IMR-90 (cell line): ENCODE data around the gene SLC16A5. TPM values are rescaled to one million over a fixed set of nuclear protein-coding genes. Genes with fewer than 3 reads are reported as not detected.
A peak's percentile ranks its signal among the peaks of the same experiment; 100 is the strongest.

ENCODE experiments used
- ATAC-seq: fragments of 200-7000 bp; cut with Tn5 transposase; 2 replicates; pipeline ENCODE4 v1.9.1; 2020; ENCODE audit warnings: low read depth, mild to moderate bottlenecking, moderate library complexity
- BruUV-seq: library from RNA; stranded (reverse); fragments of 400-500 nt; replicated peaks from 2 replicates; lab custom pipeline; 2021; lab: Mats Ljungman, UMichigan
- CTCF ChIA-PET: fragments of 300-600 bp; formaldehyde crosslinking; extraction: SDS; loops from one replicate; lab custom pipeline; 2021; ENCODE audit warnings: antibody characterized with exemption; lab: Yijun Ruan, JAX
- POLR2A ChIA-PET: fragments of 300-600 bp; sonication (Branson Sonifier 250); formaldehyde crosslinking; loops from one replicate; lab custom pipeline; 2022; ENCODE audit warnings: antibody characterized with exemption; ENCODE audit not compliant: unreplicated experiment; lab: Charles Lee
- DNase-seq: peaks from one replicate; pipeline ENCODE4 v3.0.0; 2013
- H2AFZ ChIP-seq: replicated peaks from 2 replicates; pipeline ENCODE3; 2013; ENCODE audit warnings: low read length, mild to moderate bottlenecking; ENCODE audit not compliant: poor library complexity
- H2AK5ac ChIP-seq: 2 replicates; pipeline ENCODE4 v1.6.1; 2013; ENCODE audit warnings: low read depth, low read length, inconsistent platforms
- H2AK9ac ChIP-seq: replicated peaks from 2 replicates; pipeline ENCODE3; 2013; ENCODE audit warnings: mild to moderate bottlenecking, low read depth, low read length, moderate library complexity; ENCODE audit not compliant: poor library complexity
- H2BK120ac ChIP-seq: 2 replicates; pipeline ENCODE4 v1.6.1; 2013; ENCODE audit warnings: low read depth, low read length, inconsistent platforms
- H2BK15ac ChIP-seq: 3 replicates; pipeline ENCODE4 v1.6.1; 2013; ENCODE audit warnings: low read depth, low read length, inconsistent platforms
- H2BK20ac ChIP-seq: 2 replicates; pipeline ENCODE4 v1.6.1; 2013; ENCODE audit warnings: low read depth, mild to moderate bottlenecking, inconsistent platforms, low read length, moderate library complexity
- H2BK5ac ChIP-seq: 2 replicates; pipeline ENCODE4 v1.6.1; 2013; ENCODE audit warnings: mild to moderate bottlenecking, low read depth, low read length, inconsistent platforms; ENCODE audit not compliant: poor library complexity, severe bottlenecking
- H3K14ac ChIP-seq: replicated peaks from 2 replicates; pipeline ENCODE4 v1.6.1; 2013; ENCODE audit warnings: low read depth, low read length, inconsistent platforms
- H3K18ac ChIP-seq: 2 replicates; pipeline ENCODE4 v1.6.1; 2013; ENCODE audit warnings: low read depth, low read length, control low read depth
- H3K23ac ChIP-seq: 2 replicates; pipeline ENCODE4 v1.6.1; 2013; ENCODE audit warnings: low read depth, low read length, inconsistent platforms
- H3K27ac ChIP-seq: 2 replicates; pipeline ENCODE4 v1.5.1; 2013; ENCODE audit warnings: mild to moderate bottlenecking, control low read depth, low read length; ENCODE audit not compliant: insufficient read depth
- H3K27me3 ChIP-seq: 2 replicates; pipeline ENCODE4 v1.6.1; 2013; ENCODE audit warnings: low read length; ENCODE audit not compliant: control insufficient read depth, insufficient read depth
- H3K36me3 ChIP-seq: 2 replicates; pipeline ENCODE4 v1.6.1; 2013; ENCODE audit warnings: low read length, mixed read lengths; ENCODE audit not compliant: control insufficient read depth, insufficient read depth
- H3K4ac ChIP-seq: 2 replicates; pipeline ENCODE4 v1.6.1; 2013; ENCODE audit warnings: low read depth, low read length, inconsistent platforms
- H3K4me1 ChIP-seq: 2 replicates; pipeline ENCODE4 v1.6.1; 2013; ENCODE audit warnings: low read length, mixed read lengths; ENCODE audit not compliant: control insufficient read depth, insufficient read depth
- H3K4me2 ChIP-seq: 2 replicates; pipeline ENCODE4 v1.6.1; 2013; ENCODE audit warnings: low read depth, mild to moderate bottlenecking, control low read depth, low read length, moderate library complexity
- H3K4me3 ChIP-seq: 2 replicates; pipeline ENCODE4 v1.5.1; 2013; ENCODE audit warnings: low read depth, mild to moderate bottlenecking, control low read depth, low read length, moderate library complexity; ENCODE audit not compliant: insufficient read depth
- H3K56ac ChIP-seq: 2 replicates; pipeline ENCODE4 v1.6.1; 2013; ENCODE audit warnings: low read length, inconsistent platforms; ENCODE audit not compliant: insufficient read depth; ENCODE audit errors: extremely low read depth
- H3K79me1 ChIP-seq, 2 experiments: 2 replicates each; pipeline ENCODE4 v1.6.1; 2013; ENCODE audit warnings: low read length in 2 of 2, inconsistent platforms in 1 of 2, low read depth in 1 of 2
- H3K9ac ChIP-seq: 2 replicates; pipeline ENCODE4 v1.6.1; 2013; ENCODE audit warnings: low read depth, low read length, control low read depth
- H3K9me1 ChIP-seq: 2 replicates; pipeline ENCODE4 v1.6.1; 2013; ENCODE audit warnings: low read length, inconsistent platforms; ENCODE audit not compliant: insufficient read depth
- H3K9me3 ChIP-seq: 2 replicates; pipeline ENCODE4 v1.6.1; 2013; ENCODE audit warnings: low read length; ENCODE audit not compliant: control insufficient read depth, insufficient read depth
- H4K20me1 ChIP-seq: 2 replicates; pipeline ENCODE4 v1.6.1; 2013; ENCODE audit warnings: low read length, inconsistent platforms; ENCODE audit not compliant: insufficient read depth
- H4K5ac ChIP-seq: 2 replicates; pipeline ENCODE4 v1.6.1; 2013; ENCODE audit warnings: mild to moderate bottlenecking, low read depth, low read length, control low read depth
- H4K8ac ChIP-seq, 2 experiments: 2 replicates each; pipeline ENCODE4 v1.6.1; 2013; ENCODE audit warnings: low read depth in 2 of 2, low read length in 2 of 2, control low read depth in 1 of 2, inconsistent platforms in 1 of 2
- H4K91ac ChIP-seq: 2 replicates; pipeline ENCODE4 v1.6.1; 2013; ENCODE audit warnings: low read depth, low read length, inconsistent platforms; ENCODE audit not compliant: insufficient read depth
- BHLHE40 ChIP-seq: fragments of 150-350 bp; IDR thresholded peaks from 2 replicates; pipeline ENCODE4 v1.6.1; 2016; ENCODE audit warnings: mild to moderate bottlenecking, low read depth, low read length
- CEBPB ChIP-seq: IDR thresholded peaks from 2 replicates; pipeline ENCODE4 v1.6.1; 2012; ENCODE audit warnings: low read depth, low read length, improper control_type of control experiment
- CHD1 ChIP-seq: IDR thresholded peaks from 2 replicates; pipeline ENCODE4 v1.6.1; 2012; ENCODE audit warnings: low read depth, low read length, improper control_type of control experiment
- CTCF ChIP-seq: conservative IDR thresholded peaks from 2 replicates; pipeline ENCODE4 v1.5.1; 2012; ENCODE audit warnings: mild to moderate bottlenecking, low read depth, low read length, improper control_type of control experiment
- FOS ChIP-seq: fragments of 150-350 bp; IDR thresholded peaks from 2 replicates; pipeline ENCODE4 v1.6.1; 2016; ENCODE audit warnings: low read depth, low read length
- MAFK ChIP-seq: IDR thresholded peaks from 2 replicates; pipeline ENCODE4 v1.6.1; 2012; ENCODE audit warnings: low read depth, low read length, improper control_type of control experiment
- MAZ ChIP-seq: IDR thresholded peaks from 2 replicates; pipeline ENCODE4 v1.6.1; 2012; ENCODE audit warnings: low read depth, mild to moderate bottlenecking, low read length, improper control_type of control experiment, moderate library complexity, borderline replicate concordance
- MXI1 ChIP-seq: IDR thresholded peaks from 2 replicates; pipeline ENCODE4 v1.6.1; 2012; ENCODE audit warnings: low read depth, mild to moderate bottlenecking, low read length, moderate library complexity, borderline replicate concordance
- NFE2L2 ChIP-seq: fragments of 150-350 bp; IDR thresholded peaks from 2 replicates; pipeline ENCODE4 v1.6.1; 2016; ENCODE audit warnings: low read depth, mild to moderate bottlenecking, low read length
- POLR2A ChIP-seq: IDR thresholded peaks from 2 replicates; pipeline ENCODE4 v1.6.1; 2012; ENCODE audit warnings: mild to moderate bottlenecking, low read depth, low read length
- RAD21 ChIP-seq: IDR thresholded peaks from 2 replicates; pipeline ENCODE4 v1.6.1; 2012; ENCODE audit warnings: low read length, improper control_type of control experiment
- RCOR1 ChIP-seq: IDR thresholded peaks from 2 replicates; pipeline ENCODE4 v1.6.1; 2012; ENCODE audit warnings: mild to moderate bottlenecking, low read length, improper control_type of control experiment; ENCODE audit not compliant: insufficient replicate concordance
- RFX5 ChIP-seq: IDR thresholded peaks from 2 replicates; pipeline ENCODE4 v1.8.0; 2012; ENCODE audit warnings: low read depth, mild to moderate bottlenecking, low read length, moderate library complexity
- SMC3 ChIP-seq: fragments of 150-350 bp; IDR thresholded peaks from 2 replicates; pipeline ENCODE4 v1.6.1; 2016; ENCODE audit warnings: low read depth, mild to moderate bottlenecking, antibody characterized with exemption, low read length, moderate library complexity
- WGBS, 2 experiments: methylation state at CpG; one replicate each; pipeline versions ENCODE4 v1.1.5 to v1.1.7; 2013; ENCODE audit warnings: missing lambda C conversion rate in 2 of 2; ENCODE audit not compliant: insufficient read length in 1 of 2; ENCODE audit errors: extremely low coverage in 2 of 2; 5-methylcytosine and 5-hydroxymethylcytosine counted together
- dilution Hi-C: fragments of 300-500 bp; cut with HindIII; formaldehyde crosslinking; loops from one replicate; pipeline ENCODE4 v1.14.3; 2018; ENCODE audit warnings: low sequenced_read_pairs; ENCODE audit not compliant: unreplicated experiment
- in situ Hi-C: fragments of 300-500 bp; cut with MboI; formaldehyde crosslinking; loops from 3 replicates; pipeline ENCODE4 v1.14.3; 2019; ENCODE audit warnings: low sequenced_read_pairs, inconsistent platforms, mixed read lengths
- intact Hi-C: fragments of 100-400 bp; cut with micrococcal nuclease; formaldehyde crosslinking; loops from 2 replicates; pipeline ENCODE4 v1.10.0; 2022
- polyA plus RNA-seq, 3 experiments: library from polyadenylated mRNA; depleted of rRNA; stranded (reverse); fragments of >200 nt; gene quantifications; 2 replicates each; pipeline ENCODE4 v1.2.3, GENCODE V29; 2012; ENCODE audit warnings: low replicate concordance in 1 of 3
- total RNA-seq: library from RNA; depleted of rRNA; stranded (reverse); fragments of >200 nt; gene quantifications from 2 replicates; pipeline ENCODE4 v1.2.3, GENCODE V29; 2012
- TF ChIP-seq, protein P1 (sequence below): fragments of 150-350 bp; IDR thresholded peaks from 2 replicates; pipeline ENCODE4 v1.6.1; 2017; ENCODE audit warnings: mild to moderate bottlenecking, antibody characterized with exemption, low read length, low read depth
- TF ChIP-seq, protein P2 (sequence below): fragments of 150-350 bp; IDR thresholded peaks from 2 replicates; pipeline ENCODE4 v1.6.1; 2016; ENCODE audit warnings: low read depth, mild to moderate bottlenecking, low read length, moderate library complexity, borderline replicate concordance

Gene SLC16A5
- total and polyA plus RNA-seq, 2 of the 4 experiments (the other 2 are of a cell fraction): 1.8 to 7.1 TPM

DNA sequence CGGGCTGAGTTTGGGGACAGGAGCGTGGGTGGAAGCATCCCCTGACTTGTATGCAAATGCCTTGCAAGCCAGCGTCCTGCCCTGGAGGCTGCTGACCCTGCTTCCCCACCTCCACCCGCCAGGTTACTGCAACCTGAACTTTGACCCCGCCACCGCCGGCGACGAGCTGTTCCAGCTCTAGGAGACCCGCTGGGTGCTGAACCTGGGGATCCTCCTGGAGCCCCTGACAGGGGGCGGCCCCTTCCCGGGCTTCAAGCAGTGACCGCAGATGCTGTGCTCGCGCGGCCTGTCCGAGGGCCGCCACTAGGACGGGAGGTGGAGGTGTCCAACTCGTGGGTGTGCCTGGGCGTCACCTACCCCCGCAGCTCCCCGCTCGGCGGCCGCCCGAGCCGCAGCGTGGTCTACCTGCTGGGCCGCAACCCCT lies 10.7 kb upstream of the SLC16A5 start:
- Histone ChIP-seq H3K36me3 (no peaks in the 10 kb centered on the region), H4K8ac (peak overlapping the region in 1 of 2 experiments; percentile 71; a peak in 2 of 4 replicates), H2BK120ac (no peak overlapping the region), H4K91ac (no peak overlapping the region), H3K18ac (no peak overlapping the region), H2AK5ac (no peak overlapping the region; the same call in 1 of the 2 replicates), H2BK5ac (no peak overlapping the region), H3K9ac (no peak overlapping the region), H3K27ac (no peak overlapping the region), H3K4me2 (no peak overlapping the region), H3K23ac (no peak overlapping the region), H3K56ac (no peak overlapping the region), H2AFZ (peak overlapping the region; percentile 82), H3K4me1 (peaks cover 21% of the 10 kb centered on the region), H3K9me1 (peaks cover 16% of the 10 kb centered on the region), H3K14ac (no peak overlapping the region), H3K4me3 (no peak overlapping the region), H4K20me1 (no peaks in the 10 kb centered on the region), H2BK15ac (no peak overlapping the region), H3K4ac (no peak overlapping the region), H2AK9ac (peak overlapping the region; percentile 33), H4K5ac (peak overlapping the region; percentile 67; the same call in 1 of the 2 replicates), H2BK20ac (no peak overlapping the region), H3K27me3 (no peaks in the 10 kb centered on the region), H3K9me3 (no peaks in the 10 kb centered on the region), H3K79me1 (no peaks in the 10 kb centered on the region)
- ATAC-seq (no peak), DNase-seq (no peak)
- no TSS peak for BruUV-seq
- in situ Hi-C loops: no loop called here
- ChIA-PET CTCF (no interaction called here), POLR2A (no interaction called here)
- no peak for TF ChIP-seq CTCF
- no peak for TF ChIP-seq NFE2L2
- TF ChIP-seq FOS: no peak
- TF ChIP-seq, protein P1, sequence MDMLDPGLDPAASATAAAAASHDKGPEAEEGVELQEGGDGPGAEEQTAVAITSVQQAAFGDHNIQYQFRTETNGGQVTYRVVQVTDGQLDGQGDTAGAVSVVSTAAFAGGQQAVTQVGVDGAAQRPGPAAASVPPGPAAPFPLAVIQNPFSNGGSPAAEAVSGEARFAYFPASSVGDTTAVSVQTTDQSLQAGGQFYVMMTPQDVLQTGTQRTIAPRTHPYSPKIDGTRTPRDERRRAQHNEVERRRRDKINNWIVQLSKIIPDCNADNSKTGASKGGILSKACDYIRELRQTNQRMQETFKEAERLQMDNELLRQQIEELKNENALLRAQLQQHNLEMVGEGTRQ: no peak
- TF ChIP-seq MAZ: no peak
- TF ChIP-seq RAD21: no peak
- TF ChIP-seq MXI1: no peak
- no peak for TF ChIP-seq MAFK
- no peak for TF ChIP-seq RFX5
- no peak for TF ChIP-seq CEBPB
- TF ChIP-seq CHD1: no peak
- no peak for TF ChIP-seq POLR2A
- TF ChIP-seq, protein P2, sequence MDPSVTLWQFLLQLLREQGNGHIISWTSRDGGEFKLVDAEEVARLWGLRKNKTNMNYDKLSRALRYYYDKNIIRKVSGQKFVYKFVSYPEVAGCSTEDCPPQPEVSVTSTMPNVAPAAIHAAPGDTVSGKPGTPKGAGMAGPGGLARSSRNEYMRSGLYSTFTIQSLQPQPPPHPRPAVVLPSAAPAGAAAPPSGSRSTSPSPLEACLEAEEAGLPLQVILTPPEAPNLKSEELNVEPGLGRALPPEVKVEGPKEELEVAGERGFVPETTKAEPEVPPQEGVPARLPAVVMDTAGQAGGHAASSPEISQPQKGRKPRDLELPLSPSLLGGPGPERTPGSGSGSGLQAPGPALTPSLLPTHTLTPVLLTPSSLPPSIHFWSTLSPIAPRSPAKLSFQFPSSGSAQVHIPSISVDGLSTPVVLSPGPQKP: no peak
- TF ChIP-seq RCOR1: no peak
- no peak for TF ChIP-seq BHLHE40
- TF ChIP-seq SMC3: no peak
- dilution Hi-C loops: no loop called here
- intact Hi-C loops: no loop called here
- WGBS, 2 experiments: 42% methylated on average over 16 of the region's 30 CpGs; no CpG with 5 or more reads in 1 of the 2 experiments
